ENCODE data around the gene CBFA2T3.

GRCh38 chr16:88885693-88886280 is 91.2 kb downstream of the CBFA2T3 start:
- TF ChIP-seq CTCF (IDR thresholded peaks at IDR 0.05) (no peak), POLR2A (IDR thresholded peaks at IDR 0.05) (no peak)
